K562 (cell line): ENCODE data around the gene MYOM1. TPM values are rescaled to one million over a fixed set of nuclear protein-coding genes. Genes with fewer than 3 reads are reported as not detected.

Experiments used
- CHD4 ChIP-seq: fragments of 200-600 bp; sonication (generic); IDR thresholded peaks from 3 replicates; pipeline ENCODE4 v1.6.1; 2012; ENCODE audit warnings: low read depth, mild to moderate bottlenecking, mixed read lengths, low read length, inconsistent platforms; ENCODE audit not compliant: insufficient read depth, insufficient replicate concordance, poor library complexity, severe bottlenecking
- CREB5 ChIP-seq: fragments of 250-450 bp; sonication (Bioruptor Pico); IDR thresholded peaks from 2 replicates; pipeline ENCODE4 v1.5.0; 2020; ENCODE audit warnings: mild to moderate bottlenecking
- E2F8 ChIP-seq: fragments of 450-650 bp; IDR thresholded peaks from 2 replicates; pipeline ENCODE4 v1.7.1; 2018; ENCODE audit warnings: mild to moderate bottlenecking, low read depth; ENCODE audit not compliant: partially characterized antibody
- GATAD2B ChIP-seq: fragments of 450-650 bp; IDR thresholded peaks from 2 replicates; pipeline ENCODE4 v1.6.1; 2017; ENCODE audit warnings: mild to moderate bottlenecking, borderline replicate concordance
- MNT ChIP-seq, 2 experiments: fragments of 450-650 bp; conservative IDR thresholded peaks; 2 replicates each; pipeline ENCODE4 v1.6.1; 2017; ENCODE audit warnings: mild to moderate bottlenecking in 2 of 2, moderate library complexity in 2 of 2
- NONO ChIP-seq, 2 experiments: fragments of 200-400 bp in 1 of 2; fragments of 450-650 bp in 1 of 2; formaldehyde crosslinking in 1 of 2; IDR thresholded peaks; 2 replicates each; pipeline ENCODE4 v1.6.1; 2017; ENCODE audit warnings: low read depth in 2 of 2, mild to moderate bottlenecking in 2 of 2, moderate library complexity in 2 of 2, low read length in 1 of 2
- PATZ1 ChIP-seq: fragments of 250-450 bp; sonication (Bioruptor Pico); IDR thresholded peaks from 2 replicates; pipeline ENCODE4 v1.5.0; 2020; ENCODE audit warnings: mild to moderate bottlenecking, borderline replicate concordance
- PHB2 ChIP-seq: fragments of 450-650 bp; IDR thresholded peaks from 2 replicates; pipeline ENCODE4 v1.6.1; 2017; ENCODE audit warnings: low read depth
- POLR2AphosphoS2 ChIP-seq: IDR thresholded peaks from 2 replicates; pipeline ENCODE4 v1.6.1; 2012; ENCODE audit warnings: low read length, improper control_type of control experiment
- TSHZ1 ChIP-seq: fragments of 250-450 bp; sonication (Bioruptor Pico); IDR thresholded peaks from 2 replicates; pipeline ENCODE4 v1.4.0; 2020; ENCODE audit warnings: mild to moderate bottlenecking, moderate library complexity
- ZKSCAN3 ChIP-seq: fragments of 250-450 bp; sonication (Bioruptor Pico); IDR thresholded peaks from 2 replicates; pipeline ENCODE4 v1.4.0; 2020
- polyA plus RNA-seq, 8 experiments: library from polyadenylated mRNA; depleted of rRNA in 4 of 8; stranded (reverse) in 5 of 8; unstranded in 3 of 8; fragments of >200 nt; fragmentation: Nextera tagmentation in 2 of 8; fragmentation: Illumina TruSeq in 1 of 8; extraction: Ambion mirVana in 2 of 8; extraction: Trizol in 1 of 8; gene quantifications; 2 replicates each; pipeline versions ENCODE4 v1.2.1 to v1.2.3, GENCODE V29; 2011 to 2014; ENCODE audit warnings: inconsistent platforms in 1 of 8, missing spikeins in 1 of 8
- total RNA-seq, 7 experiments: library from RNA; depleted of rRNA in 6 of 7; stranded (reverse); fragments of >200 nt in 6 of 7; fragmentation: Illumina TruSeq in 2 of 7; extraction: Trizol in 2 of 7; gene quantifications; 2 replicates each; pipeline versions ENCODE4 v1.2.1 to v1.2.3, GENCODE V29; 2011 to 2021; ENCODE audit warnings: low replicate concordance in 1 of 7

The MYOM1 gene
- total and polyA plus RNA-seq, 9 of the 15 experiments (the other 6 are each of a cell fraction or from before 2014, with no cell fraction given): 0.01 to 0.62 (median 0.25) TPM

- TF ChIP-seq TSHZ1 (no peak), PATZ1 (no peak), MNT (conservative IDR thresholded peaks at IDR 0.05) (no peak), PHB2 (no peak), CREB5 (CRISPR knock-in tag) (no peak), E2F8 (no peak), NONO (IDR thresholded peaks at IDR 0.05; ENCODE audit: low read depth in 2 of 2, low read length in 1 of 2) (peak in 1 of 2 experiments; percentile 32; a peak in 1 of 4 replicates), CHD4 (no peak), ZKSCAN3 (no peak), GATAD2B (no peak), POLR2AphosphoS2 (peak; percentile 72; the same call in 1 of the 2 replicates)
Observed at GRCh38 chr18:3250237-3251107, 30.7 kb upstream of the MYOM1 start (continued).
